Measurements from ENCODE around the gene MEOX1.
A peak's percentile ranks its signal among the peaks of the same experiment; 100 is the strongest.
"Not testable (repeated sequence)": the region's sequence is repeated elsewhere in the genome, so short reads cannot be mapped to it uniquely, and the experiment has no call there.

MEOX1 gene

DNA sequence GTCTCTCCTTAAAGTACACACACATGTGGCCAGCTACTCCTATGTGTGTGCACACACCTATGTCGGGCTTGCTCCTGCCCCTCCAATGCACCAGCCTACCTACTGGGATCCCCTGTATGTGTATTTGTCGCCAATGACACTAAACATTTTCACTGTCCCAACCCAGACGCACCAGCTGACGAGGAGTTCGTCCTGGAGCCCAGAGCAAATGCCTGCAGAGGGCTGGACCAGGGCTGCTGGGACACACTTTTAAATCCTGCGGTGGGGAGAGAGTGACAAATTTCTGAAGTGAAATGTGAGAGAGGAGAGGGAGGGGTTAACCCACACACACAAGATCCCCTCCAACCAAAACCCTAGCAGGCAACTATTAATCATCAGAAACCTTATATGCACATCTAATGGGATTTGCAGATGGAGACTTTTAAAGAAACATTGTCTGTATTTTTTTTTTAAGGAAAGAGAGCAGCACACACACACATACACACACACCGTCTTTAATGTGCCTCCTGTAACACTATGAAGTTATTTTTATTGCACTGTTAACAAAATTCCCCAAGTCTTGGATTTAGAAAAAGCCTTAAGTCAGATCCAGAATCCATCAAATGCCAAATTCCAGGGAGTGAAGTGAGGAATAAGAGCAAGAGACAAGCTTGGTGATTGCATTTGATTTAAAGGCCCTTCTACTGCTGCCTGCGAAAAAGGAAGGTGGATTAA, at the start of gene MEOX1:
Gene MEOX1 (minus strand): TSS at position 224 of the 714 bp plus-strand sequence. CDS start 388 bp downstream, outside the sequence.
- DNase-seq: no peak

GRCh38 chr17:43710101-43710500, 48.4 kb upstream of the MEOX1 start:
- no peak for DNase-seq

DNA sequence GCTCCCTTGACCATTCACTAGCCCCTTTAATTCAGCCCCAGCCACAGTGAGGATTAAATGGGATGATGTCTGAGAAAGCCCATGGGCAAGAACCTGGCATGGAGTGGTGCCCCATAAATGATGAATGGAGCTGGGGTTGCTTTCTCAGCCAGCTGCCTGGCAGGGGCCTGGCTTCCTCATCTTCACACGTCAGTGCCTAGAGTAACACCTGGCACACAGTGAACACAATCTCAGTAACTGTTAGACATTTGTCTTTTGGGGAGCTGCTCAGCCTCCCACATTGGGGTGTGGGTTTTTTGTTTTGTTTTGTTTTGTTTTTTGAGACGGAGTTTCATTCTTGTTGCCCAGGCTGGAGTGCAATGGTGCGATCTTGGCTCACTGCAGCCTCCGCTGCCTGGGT, 47.5 kb upstream of the MEOX1 start:
- no peak for DNase-seq

- no peak for DNase-seq
Measured at GRCh38 chr17:43707184-43707583, 45.5 kb upstream of the MEOX1 start.

DNA sequence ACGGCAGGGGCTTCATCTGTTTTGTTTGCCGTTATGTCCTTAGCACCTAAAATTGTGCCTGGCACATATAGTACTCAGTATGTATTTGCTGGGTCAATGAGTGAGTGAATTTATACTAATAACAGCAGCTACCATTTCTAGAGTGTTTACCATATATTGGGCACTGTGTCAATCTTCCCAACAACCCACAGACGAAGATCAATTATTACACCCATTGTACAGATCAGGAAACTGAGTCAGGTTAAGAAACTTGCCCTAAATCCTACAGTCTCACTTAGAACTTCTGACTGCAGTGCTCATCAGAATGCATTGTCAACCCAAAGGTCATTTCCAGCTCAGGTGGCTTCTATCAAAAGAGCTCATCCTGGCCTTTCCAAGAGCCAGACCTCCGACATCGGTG, 44.5 kb upstream of the MEOX1 start:
- DNase-seq: no peak

- DNase-seq: no peak
Measured at GRCh38 chr17:43703630-43704029, 41.9 kb upstream of the MEOX1 start.

DNA sequence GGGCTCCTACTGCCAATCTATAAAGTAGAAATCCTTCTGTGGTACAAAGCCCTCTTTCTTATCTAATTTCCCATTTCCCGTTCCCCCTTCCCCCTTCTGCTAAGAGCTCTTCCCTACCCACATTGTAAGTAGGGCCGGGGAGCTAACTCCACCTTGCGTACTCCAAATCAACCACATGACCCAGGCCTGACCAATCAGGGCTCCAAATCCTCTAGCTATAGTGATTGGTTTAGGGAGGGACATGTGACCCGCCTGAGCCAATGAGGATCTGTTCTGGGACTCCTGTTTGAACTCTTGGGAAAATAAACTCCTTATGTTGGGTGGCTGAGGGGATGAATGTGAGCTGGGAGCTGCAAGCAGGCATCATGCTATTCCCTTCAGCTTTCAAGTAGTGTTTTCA, 40.9 kb upstream of the MEOX1 start:
- DNase-seq: peak in 1 of 2 donors; percentile 24

DNA sequence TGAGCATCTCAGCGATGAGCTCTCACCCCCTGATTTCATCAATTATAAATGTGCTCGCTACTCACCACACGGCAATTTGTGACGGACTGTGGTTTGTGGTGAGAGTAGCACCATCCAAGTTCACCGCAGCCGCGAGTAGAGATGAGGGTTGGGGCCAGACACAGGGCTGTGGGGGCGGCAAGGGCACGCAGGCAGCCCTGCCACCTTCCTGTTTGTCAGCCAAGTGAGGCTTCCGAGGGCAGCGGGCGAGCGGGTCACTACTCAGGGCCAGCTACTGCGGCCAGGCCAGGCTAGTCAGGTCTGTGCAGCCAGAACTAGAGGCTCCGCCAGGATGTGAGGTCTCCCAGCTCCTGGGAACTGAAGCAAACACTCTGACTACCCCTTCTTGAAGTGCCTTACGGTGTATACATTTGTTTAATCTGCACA, 39.6 kb upstream of the MEOX1 start:
- DNase-seq: peak; percentile 44 to 52

DNA sequence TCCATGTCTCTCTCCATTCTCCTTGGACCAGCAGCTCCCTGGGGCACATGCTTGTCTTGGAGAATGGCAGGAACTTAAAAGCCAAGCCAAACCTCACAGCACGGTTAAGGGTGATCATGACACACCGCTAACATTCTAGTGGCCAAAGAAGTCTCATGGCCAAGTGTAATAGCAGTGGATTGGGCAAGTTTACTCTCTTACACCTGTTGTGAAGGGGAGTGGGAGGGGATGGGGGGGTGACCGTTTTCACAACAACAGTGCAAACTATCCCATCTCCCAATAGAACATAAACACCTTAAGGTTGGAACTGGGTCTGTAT, 37.7 kb upstream of the MEOX1 start:
- DNase-seq: no peak

- DNase-seq: no peak
Measured at GRCh38 chr17:43698678-43699437, 37.1 kb upstream of the MEOX1 start.

- DNase-seq: no peak
Measured at GRCh38 chr17:43697937-43698336, 36.2 kb upstream of the MEOX1 start.

GRCh38 chr17:43696891-43697290, 35.2 kb upstream of the MEOX1 start:
- DNase-seq: no peak

- no peak for DNase-seq
Measured at GRCh38 chr17:43695970-43696865, 34.5 kb upstream of the MEOX1 start.

DNA sequence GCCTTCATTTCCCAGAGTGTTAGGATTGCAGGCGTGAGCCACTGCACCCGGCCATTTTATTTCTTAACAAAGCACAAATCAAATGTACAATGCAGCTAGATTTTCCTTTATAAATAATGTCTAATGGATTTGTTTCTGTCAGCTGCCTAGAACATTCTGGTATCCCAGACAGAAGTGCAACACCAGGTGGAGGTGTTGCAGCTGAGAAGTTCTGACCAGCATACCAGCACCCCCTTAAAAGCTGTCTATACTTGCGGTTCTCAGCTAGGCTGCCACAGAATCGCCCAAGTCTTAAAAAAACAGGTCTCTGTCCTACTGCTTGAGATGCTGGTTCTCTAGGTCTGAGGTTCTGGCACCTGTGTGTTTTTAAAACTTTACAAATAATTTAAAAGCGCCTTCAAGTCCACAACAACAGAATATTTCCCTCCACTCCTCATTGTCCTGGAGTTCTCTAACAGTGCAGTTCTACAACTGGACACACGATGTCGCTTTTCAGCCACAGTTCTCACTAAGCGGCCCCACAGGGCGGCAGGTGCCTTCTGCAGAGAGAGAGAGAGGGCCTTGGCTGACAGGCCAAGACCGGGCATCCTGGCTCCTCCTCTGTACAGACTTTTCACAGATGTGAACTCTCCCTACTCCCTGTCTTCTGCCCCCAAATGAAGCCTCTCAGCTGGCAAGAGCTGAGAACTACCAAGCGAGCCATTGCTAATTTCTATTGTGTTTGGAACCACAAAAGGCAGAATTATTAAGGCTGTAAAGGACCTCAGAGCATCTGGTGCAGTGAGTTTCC, 32.6 kb upstream of the MEOX1 start:
- peak; percentile 76 to 82 for DNase-seq

DNA sequence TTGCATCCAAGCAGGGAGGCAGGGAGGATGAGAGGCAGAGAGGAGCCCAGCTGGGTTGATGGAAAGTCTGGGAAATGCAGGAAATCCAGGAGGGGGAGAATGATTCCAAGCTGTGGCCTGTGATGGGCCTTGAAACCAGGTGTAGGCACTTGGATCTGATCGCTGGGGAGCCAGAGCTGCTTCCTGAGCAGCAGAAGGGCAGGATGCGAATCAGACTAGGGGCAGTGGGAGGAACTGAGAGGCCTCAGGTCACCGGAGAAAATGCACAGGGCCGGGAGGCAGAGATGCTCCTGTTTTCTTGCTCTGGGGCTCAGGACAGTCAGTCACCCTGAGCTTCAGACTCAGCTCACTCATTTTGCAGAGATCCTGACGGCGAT, 29.6 kb upstream of the MEOX1 start:
- DNase-seq: no peak

- DNase-seq: no peak
Measured at GRCh38 chr17:43690624-43691316, 29.0 kb upstream of the MEOX1 start.

DNA sequence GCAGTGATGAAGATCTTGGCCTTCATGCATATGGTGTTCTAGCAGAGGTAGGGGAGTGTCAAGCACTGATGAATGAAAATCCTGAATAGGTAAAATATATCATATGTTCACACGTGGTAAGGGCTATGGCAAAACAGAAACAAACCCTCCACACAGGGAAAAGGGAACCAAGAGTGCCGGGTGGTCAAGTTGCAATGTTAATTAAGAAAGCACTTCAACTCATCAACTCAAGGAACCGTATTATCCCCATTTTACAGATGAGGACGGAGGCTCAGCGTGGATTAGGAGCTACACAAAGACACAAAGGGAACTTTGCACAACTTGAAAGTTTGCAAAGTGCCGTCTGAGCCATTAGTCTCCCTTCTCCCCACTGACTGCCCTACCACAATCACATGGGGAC, 28.1 kb upstream of the MEOX1 start:
- DNase-seq: no peak

GRCh38 chr17:43689131-43689530, 27.4 kb upstream of the MEOX1 start:
- DNase-seq: no peak

DNA sequence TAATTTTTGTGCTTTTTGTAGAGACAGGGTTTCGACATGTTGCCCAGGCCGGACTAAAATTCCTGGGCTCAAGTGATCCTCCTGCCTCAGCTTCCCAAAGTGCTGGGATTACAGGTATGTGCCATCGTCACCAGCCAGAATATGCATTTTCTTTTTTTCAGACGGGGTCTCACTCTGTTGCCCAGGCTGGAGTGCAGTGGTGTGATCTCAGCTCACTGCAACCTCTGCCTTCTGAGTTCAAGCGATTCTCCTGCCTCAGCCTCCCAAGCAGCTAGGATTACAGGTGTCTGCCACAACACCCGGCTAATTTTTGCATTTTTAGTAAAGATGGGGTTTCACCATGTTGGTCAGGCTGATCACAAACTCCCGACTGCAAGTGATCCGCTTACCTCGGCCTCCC, 25.2 kb upstream of the MEOX1 start:
- DNase-seq: not testable (repeated sequence)

GRCh38 chr17:43683928-43684653, 22.4 kb upstream of the MEOX1 start:
- DNase-seq: no peak

DNA sequence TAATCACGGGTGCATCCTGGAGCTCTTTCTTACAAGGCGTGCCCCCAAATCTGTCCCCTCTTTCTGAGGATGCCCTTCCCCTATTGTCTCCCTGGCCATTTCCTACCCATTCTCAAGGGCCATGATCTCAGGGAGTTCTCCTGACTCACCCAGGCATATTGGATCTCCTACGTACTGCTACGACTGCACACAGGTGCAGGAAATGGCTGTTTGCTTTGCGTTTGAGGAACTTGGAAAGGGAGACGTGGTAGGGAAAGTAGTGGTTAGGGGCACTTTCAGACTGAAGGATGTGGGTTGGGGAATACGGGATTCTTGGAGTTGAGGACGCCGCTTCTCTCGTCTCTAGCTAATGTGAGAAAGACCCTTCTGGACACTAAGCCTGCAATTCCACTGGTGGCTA, 18.7 kb upstream of the MEOX1 start:
- DNase-seq: no peak
